Measurements from ENCODE around the gene PTPN4.

PTPN4 gene

DNA sequence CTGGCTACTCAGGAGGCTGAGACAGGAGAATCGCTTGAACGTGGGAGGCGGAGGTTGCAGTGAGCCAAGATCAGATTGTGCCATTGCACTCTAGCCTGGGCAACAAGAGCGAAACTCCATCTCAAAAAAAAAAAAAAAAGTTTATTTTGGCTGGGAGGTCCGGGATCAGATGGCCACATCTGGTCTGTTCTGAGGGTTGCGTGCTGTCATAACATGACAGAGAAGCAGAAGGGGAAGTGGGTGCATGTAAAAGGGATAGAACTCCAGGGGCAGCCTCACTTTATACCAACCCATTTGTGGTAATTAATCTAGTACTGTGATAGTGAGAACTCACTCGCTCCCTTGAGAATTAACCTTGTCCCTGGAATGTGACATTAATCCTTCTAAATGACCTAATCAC lies 101.2 kb downstream of the PTPN4 start:
- DNase-seq, result no peak

GRCh38 chr2:119862127-119862889 lies 102.6 kb downstream of the PTPN4 start:
- no peak for DNase-seq

DNA sequence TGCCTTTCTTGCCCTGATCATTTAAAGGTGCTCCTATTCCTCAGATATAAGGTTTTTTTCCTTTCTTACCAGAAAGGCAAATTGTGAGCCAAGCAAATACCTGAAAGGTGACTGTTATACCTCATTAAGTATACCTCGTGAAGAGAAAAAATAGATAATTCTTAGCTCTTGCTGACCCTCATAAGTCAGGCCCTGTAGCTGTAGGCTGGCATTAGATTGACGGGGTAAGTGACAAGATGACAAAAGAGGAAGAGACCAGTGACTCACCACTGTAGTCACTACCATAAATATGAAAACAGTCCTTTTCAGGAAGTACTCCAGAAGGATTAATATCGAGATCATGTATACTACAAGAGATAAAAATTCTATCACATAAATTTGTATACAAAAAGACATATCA lies 104.6 kb downstream of the PTPN4 start:
- no peak for DNase-seq

- no peak for DNase-seq
Measured at GRCh38 chr2:119871725-119872124, 112.0 kb downstream of the PTPN4 start.

DNA sequence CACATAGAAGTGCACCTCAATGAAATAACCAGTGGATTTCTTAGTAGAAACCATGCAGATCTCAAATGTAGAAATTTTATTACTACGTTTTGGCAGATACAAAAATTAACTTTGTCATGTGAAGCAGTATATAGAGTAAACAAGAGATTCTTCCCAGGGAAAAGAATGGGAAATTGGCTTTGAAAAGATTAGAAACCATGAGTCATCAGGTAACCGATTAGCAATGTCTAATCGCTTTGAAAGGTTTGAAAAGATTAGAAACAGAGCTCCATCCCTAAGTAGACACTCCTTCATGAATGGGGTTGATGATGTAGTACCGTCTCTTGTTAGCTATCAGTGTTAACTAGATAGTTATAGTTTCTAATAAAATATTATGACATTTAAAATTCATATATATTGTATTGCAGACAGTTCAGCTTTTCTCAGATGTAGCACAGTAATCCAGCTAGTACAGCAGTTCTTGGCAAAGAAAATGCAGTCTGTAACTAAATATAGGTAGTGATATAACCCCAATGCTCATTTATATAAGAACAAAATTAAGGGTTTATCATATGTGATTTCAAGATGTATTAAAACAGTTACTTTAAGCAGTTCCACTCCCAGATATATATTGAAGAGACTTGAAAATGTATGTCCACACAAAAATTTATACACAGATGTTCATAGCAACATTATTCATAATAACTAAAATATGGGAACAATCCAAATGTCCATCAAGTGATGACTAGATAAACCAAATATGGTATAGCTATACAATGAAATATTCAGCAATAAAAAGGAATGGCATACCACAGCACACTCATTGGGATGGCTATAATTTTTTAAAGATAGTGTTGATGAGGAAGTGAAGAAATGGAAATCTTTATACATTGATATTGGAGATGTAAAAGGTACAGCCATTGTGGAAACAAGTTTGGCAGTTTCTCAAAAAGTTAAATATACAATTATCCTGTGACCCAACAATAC lies 113.9 kb downstream of the PTPN4 start:
- DNase-seq, result no peak

- DNase-seq, result no peak
Measured at GRCh38 chr2:119879502-119879901, 119.8 kb downstream of the PTPN4 start.

DNA sequence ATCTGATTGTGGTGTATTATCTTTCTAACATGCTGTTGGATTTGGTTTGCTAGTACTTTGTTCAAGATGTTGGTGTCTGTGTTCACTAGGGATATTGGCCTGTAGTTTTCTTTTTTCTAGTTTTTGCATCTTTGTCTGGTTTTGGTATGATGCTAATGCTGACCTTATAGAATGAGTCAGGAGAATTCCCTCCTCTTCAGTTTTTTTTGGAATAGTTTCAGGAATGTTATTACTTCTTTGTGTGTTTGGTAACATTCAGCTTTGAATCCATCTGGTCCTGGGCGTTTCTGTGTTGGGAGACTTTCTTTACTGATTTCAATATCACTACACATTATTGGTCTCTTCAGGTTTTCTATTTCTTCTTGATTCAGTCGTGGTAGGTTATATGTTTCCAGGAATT lies 129.0 kb downstream of the PTPN4 start:
- DNase-seq, result no peak

GRCh38 chr2:119897736-119898395 lies 138.1 kb downstream of the PTPN4 start:
- DNase-seq, result no peak

GRCh38 chr2:119901013-119901412 lies 141.3 kb downstream of the PTPN4 start:
- no peak for DNase-seq

DNA sequence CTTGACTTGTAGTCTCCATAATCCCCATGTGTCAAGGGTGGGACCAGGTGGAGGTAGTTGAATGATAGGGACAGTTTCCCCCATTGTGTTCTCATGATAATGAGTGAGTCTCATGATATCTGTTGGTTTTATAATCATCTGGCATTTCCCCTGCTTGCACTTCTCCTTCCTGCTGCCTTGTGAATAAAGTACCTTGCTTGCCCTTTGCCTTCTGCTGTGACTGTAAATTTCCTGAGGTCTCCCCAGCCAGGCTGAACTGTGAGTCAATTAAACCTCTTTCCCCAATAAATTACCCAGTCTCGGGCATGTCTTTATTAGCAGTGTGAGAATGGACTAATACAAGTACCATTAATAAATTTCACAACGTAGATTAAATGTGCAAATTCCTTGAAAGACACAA lies 150.8 kb downstream of the PTPN4 start:
- DNase-seq, result no peak

- no peak for DNase-seq
Measured at GRCh38 chr2:119914266-119914665, 154.5 kb downstream of the PTPN4 start.

DNA sequence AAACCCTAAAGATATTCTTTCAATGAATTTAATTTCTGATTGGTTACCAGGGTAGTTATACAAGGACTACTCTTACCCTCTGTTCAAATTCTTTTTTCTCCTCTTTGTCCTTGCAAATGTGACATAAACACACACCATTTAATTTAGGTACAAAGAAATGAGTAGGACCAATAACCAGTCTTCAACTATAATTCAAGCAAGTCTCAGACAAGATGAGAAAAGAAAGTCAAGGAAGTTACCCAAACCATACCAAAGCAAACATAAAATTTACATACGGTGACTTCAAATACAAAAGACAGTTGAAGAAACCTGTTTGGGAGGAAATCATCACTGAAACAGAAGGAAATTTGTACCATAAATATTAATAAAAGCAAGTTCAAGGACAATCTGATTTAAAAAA lies 162.1 kb downstream of the PTPN4 start:
- no peak for DNase-seq

DNA sequence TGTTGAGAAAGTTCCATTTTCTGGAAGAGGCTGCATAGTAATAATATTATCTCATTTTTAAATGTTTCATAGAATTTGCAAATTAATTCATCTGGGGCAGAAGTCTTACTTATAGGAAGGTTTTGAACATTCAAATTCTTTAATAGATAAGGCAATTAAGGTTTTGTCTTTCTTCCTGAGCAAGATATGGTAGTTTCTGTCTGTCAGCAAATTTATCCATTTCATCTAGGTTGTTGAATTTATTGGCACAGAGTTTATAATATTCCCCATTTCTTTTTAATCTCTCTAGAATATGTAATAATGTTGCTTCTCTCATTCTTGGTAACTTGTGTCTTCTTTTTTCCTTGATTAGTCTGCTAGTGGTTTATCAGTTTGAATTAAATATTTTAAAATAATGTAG lies 163.0 kb downstream of the PTPN4 start:
- DNase-seq, result no peak

- DNase-seq, result no peak
Measured at GRCh38 chr2:119929537-119929936, 169.8 kb downstream of the PTPN4 start.

- DNase-seq, result no peak
Measured at GRCh38 chr2:119932809-119933208, 173.1 kb downstream of the PTPN4 start.

- no peak for DNase-seq
Measured at GRCh38 chr2:119934319-119934718, 174.6 kb downstream of the PTPN4 start.

- DNase-seq, result no peak
Measured at GRCh38 chr2:119937680-119938079, 178.0 kb downstream of the PTPN4 start.

DNA sequence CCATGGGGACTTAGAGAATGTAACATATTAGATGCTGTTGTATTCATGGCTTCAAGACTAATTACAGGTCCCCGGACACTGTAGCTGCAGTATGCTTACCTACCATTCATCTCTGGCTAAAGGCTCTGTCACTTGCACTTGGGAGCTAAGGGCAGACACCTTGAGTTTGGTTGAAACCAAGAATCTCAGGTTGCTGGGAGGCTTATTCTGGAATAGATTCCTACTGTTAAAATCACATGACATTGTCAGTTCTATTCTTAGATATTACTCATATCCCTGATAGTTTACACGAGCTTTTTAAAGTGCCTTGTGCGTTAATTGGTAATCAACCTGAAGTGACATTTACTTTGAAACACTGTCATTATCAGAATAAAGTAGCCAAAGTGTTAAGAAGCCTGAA lies 180.2 kb downstream of the PTPN4 start:
- DNase-seq, result no peak

GRCh38 chr2:119940856-119941255 lies 181.1 kb downstream of the PTPN4 start:
- DNase-seq, result no peak

GRCh38 chr2:119941388-119941787 lies 181.7 kb downstream of the PTPN4 start:
- no peak for DNase-seq

DNA sequence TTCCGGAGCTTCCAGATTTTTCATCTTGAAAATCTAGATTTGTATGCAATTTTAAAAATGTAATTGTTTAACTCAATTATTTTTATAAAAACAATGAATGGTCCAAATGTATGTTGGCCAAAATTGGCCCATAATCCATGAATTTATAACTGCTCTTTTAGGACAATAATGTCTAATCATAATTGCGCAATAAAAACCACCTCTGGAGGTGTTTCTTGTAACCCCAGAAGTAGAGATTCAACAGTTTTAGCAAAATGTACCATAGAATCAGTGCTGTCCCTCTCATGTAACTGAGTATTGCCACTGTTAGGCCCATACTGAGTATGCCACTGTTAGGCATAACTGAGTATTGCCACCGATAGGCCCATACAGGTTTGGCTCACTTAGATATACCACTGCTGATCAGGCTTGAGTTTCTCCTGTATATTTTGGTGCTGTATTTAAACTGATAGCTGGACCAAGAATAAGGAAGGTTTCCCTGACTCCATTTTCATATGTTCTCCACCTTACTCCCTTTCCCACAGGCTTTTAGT lies 182.3 kb downstream of the PTPN4 start:
- no peak for DNase-seq

- no peak for DNase-seq
Measured at GRCh38 chr2:119943058-119943457, 183.3 kb downstream of the PTPN4 start.

DNA sequence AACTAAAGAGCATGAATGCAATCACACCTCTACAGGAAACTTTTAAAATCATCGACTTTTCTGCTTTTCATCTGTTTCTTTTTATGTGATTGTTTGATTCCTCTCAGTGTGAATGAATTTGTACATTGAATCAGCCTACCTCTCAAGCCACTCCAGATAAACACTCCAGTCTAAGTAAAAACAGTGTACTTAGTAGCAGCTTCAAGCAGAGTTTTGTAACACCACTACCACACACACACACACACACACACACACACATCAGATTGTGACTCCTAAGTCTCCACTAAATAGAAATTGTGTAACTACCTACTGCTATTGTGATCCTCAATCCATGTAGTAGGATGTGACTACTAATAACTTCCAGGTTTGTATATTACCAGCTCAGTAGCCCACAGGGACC lies 187.8 kb downstream of the PTPN4 start:
- no peak for DNase-seq

Data from T-helper 9 cell (primary cell).